Esophagus muscularis mucosa (tissue), 4 donors: ENCODE measurements around the gene CS.

Experiments
- EP300 ChIP-seq: sonication (generic); formaldehyde crosslinking; IDR thresholded peaks from one replicate; pipeline ENCODE4 v1.6.1; 2017; ENCODE audit warnings: antibody characterized with exemption
- POLR2A ChIP-seq: fragments of 450-650 bp; IDR thresholded peaks from one replicate; pipeline ENCODE4 v1.6.1; 2017; ENCODE audit warnings: antibody characterized with exemption, moderate library complexity, mild to moderate bottlenecking, low read depth
- TF ChIP-seq, protein P1 (sequence below), 3 experiments: fragments of 200-600 bp in 2 of 3; fragments of 450-650 bp in 1 of 3; sonication (generic) in 2 of 3; IDR thresholded peaks; one replicate each; pipeline ENCODE4 v1.5.1; 2017 to 2019; ENCODE audit warnings: antibody characterized with exemption in 3 of 3, mild to moderate bottlenecking in 2 of 3, moderate library complexity in 1 of 3

DNA sequence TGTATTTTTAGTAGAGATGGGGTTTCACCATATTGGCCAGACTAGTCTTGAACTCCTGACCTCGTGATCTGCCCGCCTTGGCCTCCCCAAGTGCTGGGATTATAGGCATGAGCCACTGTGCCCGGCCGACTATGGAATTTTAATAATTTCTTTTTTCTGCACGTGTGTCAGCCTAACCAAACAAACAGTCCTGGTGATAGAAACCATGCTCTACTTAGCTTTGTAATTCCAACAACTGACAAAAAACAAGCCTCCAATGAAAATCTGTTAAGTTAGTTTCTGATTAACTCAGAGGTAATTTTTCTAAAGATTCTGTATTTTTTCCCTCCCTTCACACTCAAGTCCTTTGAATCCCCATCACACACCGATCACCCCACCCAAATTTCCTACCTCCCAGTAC is 18.1 kb downstream of the CS start:
- TF ChIP-seq EP300 (no peak), POLR2A (no peak)
- TF ChIP-seq, protein P1, sequence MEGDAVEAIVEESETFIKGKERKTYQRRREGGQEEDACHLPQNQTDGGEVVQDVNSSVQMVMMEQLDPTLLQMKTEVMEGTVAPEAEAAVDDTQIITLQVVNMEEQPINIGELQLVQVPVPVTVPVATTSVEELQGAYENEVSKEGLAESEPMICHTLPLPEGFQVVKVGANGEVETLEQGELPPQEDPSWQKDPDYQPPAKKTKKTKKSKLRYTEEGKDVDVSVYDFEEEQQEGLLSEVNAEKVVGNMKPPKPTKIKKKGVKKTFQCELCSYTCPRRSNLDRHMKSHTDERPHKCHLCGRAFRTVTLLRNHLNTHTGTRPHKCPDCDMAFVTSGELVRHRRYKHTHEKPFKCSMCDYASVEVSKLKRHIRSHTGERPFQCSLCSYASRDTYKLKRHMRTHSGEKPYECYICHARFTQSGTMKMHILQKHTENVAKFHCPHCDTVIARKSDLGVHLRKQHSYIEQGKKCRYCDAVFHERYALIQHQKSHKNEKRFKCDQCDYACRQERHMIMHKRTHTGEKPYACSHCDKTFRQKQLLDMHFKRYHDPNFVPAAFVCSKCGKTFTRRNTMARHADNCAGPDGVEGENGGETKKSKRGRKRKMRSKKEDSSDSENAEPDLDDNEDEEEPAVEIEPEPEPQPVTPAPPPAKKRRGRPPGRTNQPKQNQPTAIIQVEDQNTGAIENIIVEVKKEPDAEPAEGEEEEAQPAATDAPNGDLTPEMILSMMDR (IDR thresholded peaks at IDR 0.05): no peak
